Measurements from ENCODE around the gene VAPB. TPM values are rescaled to one million over a fixed set of nuclear protein-coding genes. Genes with fewer than 3 reads are reported as not detected.

Gene VAPB
- total RNA-seq, 4 donors from 2014 or later, result 24.1 to 81.0 (median 48.4) TPM

- no peak for TF ChIP-seq CTCF (IDR thresholded peaks at IDR 0.05)
- TF ChIP-seq POLR2A (IDR thresholded peaks at IDR 0.05), result no peak
- H3K27ac ChIP-seq, result peak overlapping the region in 1 of 2 donors; percentile 54
- no peak overlapping the region for H3K4me3 ChIP-seq
- no peaks in the 10 kb centered on the region for H3K36me3 ChIP-seq
- H3K27me3 ChIP-seq, result no peaks in the 10 kb centered on the region
- intact Hi-C loops (cut with DNase I; ENCODE audit: low total_unique reads), result no loop called here
- H3K4me1 ChIP-seq, result peaks cover 0 to 15% of the 10 kb centered on the region in 2 donors
- H3K9me3 ChIP-seq, result no peaks in the 10 kb centered on the region
- DNase-seq, result no peak
Measured at GRCh38 chr20:58470336-58471192, 81.5 kb downstream of the VAPB start.

GRCh38 chr20:58471193-58472164, 82.5 kb downstream of the VAPB start:
- no peak overlapping the region for H3K4me3 ChIP-seq
- H3K9me3 ChIP-seq, result no peaks in the 10 kb centered on the region
- no peaks in the 10 kb centered on the region for H3K27me3 ChIP-seq
- no peaks in the 10 kb centered on the region for H3K36me3 ChIP-seq
- H3K4me1 ChIP-seq, result peaks cover 0 to 15% of the 10 kb centered on the region in 2 donors
- no peak for TF ChIP-seq CTCF (IDR thresholded peaks at IDR 0.05)
- TF ChIP-seq POLR2A (IDR thresholded peaks at IDR 0.05), result no peak
- H3K27ac ChIP-seq, result peak overlapping the region; percentile 22 to 54
- intact Hi-C loops (cut with DNase I; ENCODE audit: low total_unique reads), result no loop called here
- DNase-seq, result peak; percentile 66 to 81

GRCh38 chr20:58472273-58473018, 83.4 kb downstream of the VAPB start:
- no peak for DNase-seq
- H3K27me3 ChIP-seq, result no peaks in the 10 kb centered on the region
- no peak overlapping the region for H3K4me3 ChIP-seq
- no peaks in the 10 kb centered on the region for H3K36me3 ChIP-seq
- peaks cover 0 to 15% of the 10 kb centered on the region in 2 donors for H3K4me1 ChIP-seq
- no peaks in the 10 kb centered on the region for H3K9me3 ChIP-seq
- peak overlapping the region; percentile 22 to 54 for H3K27ac ChIP-seq
- intact Hi-C loops (cut with DNase I; ENCODE audit: low total_unique reads), result no loop called here
- TF ChIP-seq CTCF (IDR thresholded peaks at IDR 0.05), result no peak
- no peak for TF ChIP-seq POLR2A (IDR thresholded peaks at IDR 0.05)

- TF ChIP-seq POLR2A (IDR thresholded peaks at IDR 0.05) (no peak), CTCF (IDR thresholded peaks at IDR 0.05) (no peak)
- Histone ChIP-seq H3K27me3 (no peaks in the 10 kb centered on the region), H3K27ac (no peak overlapping the region), H3K36me3 (no peaks in the 10 kb centered on the region), H3K4me1 (peaks cover 0 to 15% of the 10 kb centered on the region in 2 donors), H3K9me3 (no peaks in the 10 kb centered on the region), H3K4me3 (no peak overlapping the region)
- intact Hi-C loops (cut with DNase I; ENCODE audit: low total_unique reads), result no loop called here
- DNase-seq, result no peak
Measured at GRCh38 chr20:58473453-58474425, 84.7 kb downstream of the VAPB start.
